ENCODE data around the gene TDRD12. TPM values are rescaled to one million over a fixed set of nuclear protein-coding genes. Genes with fewer than 3 reads are reported as not detected.

The TDRD12 gene
- total RNA-seq, 1 experiment from 2014 or later: 1.3 TPM

DNA sequence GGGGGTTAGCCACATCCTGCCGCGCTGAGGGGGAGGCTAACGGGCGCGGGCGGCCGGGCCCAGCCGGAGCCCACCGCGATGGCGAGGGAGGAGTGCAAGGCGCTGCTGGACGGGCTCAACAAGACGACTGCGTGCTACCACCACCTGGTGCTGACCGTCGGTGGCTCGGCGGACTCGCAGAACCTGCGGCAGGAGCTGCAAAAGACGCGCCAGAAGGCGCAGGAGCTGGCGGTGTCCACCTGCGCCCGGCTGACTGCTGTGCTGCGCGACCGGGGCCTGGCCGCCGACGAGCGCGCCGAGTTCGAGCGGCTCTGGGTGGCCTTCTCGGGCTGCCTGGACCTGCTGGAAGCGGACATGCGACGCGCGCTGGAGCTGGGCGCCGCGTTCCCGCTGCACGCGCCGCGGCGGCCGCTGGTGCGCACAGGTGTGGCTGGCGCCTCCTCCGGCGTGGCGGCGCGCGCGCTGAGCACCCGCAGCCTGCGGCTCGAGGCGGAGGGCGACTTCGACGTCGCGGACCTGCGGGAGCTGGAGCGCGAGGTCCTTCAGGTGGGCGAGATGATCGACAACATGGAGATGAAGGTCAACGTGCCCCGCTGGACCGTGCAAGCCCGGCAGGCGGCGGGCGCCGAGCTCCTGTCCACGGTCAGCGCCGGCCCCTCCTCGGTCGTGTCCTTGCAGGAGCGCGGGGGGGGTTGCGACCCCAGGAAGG, 43.2 kb upstream of the TDRD12 start (continued):
- TF ChIP-seq TEAD1 (CRISPR knock-in tag; IDR thresholded peaks at IDR 0.05) (0 out of 2 replicates have a peak, but pooled peaks have one; percentile 39), ZNF138 (CRISPR knock-in tag; conservative IDR thresholded peaks at IDR 0.05) (no peak), GABPB1 (CRISPR knock-in tag; IDR thresholded peaks at IDR 0.05) (no peak), HMGA2 (CRISPR knock-in tag; IDR thresholded peaks at IDR 0.05) (no peak), NFE2L1 (CRISPR knock-in tag; IDR thresholded peaks at IDR 0.05) (no peak), TP53 (CRISPR knock-in tag; IDR thresholded peaks at IDR 0.05) (peak; percentile 84), PRRX2 (CRISPR knock-in tag; IDR thresholded peaks at IDR 0.05) (no peak)
- TF ChIP-seq, protein P1, sequence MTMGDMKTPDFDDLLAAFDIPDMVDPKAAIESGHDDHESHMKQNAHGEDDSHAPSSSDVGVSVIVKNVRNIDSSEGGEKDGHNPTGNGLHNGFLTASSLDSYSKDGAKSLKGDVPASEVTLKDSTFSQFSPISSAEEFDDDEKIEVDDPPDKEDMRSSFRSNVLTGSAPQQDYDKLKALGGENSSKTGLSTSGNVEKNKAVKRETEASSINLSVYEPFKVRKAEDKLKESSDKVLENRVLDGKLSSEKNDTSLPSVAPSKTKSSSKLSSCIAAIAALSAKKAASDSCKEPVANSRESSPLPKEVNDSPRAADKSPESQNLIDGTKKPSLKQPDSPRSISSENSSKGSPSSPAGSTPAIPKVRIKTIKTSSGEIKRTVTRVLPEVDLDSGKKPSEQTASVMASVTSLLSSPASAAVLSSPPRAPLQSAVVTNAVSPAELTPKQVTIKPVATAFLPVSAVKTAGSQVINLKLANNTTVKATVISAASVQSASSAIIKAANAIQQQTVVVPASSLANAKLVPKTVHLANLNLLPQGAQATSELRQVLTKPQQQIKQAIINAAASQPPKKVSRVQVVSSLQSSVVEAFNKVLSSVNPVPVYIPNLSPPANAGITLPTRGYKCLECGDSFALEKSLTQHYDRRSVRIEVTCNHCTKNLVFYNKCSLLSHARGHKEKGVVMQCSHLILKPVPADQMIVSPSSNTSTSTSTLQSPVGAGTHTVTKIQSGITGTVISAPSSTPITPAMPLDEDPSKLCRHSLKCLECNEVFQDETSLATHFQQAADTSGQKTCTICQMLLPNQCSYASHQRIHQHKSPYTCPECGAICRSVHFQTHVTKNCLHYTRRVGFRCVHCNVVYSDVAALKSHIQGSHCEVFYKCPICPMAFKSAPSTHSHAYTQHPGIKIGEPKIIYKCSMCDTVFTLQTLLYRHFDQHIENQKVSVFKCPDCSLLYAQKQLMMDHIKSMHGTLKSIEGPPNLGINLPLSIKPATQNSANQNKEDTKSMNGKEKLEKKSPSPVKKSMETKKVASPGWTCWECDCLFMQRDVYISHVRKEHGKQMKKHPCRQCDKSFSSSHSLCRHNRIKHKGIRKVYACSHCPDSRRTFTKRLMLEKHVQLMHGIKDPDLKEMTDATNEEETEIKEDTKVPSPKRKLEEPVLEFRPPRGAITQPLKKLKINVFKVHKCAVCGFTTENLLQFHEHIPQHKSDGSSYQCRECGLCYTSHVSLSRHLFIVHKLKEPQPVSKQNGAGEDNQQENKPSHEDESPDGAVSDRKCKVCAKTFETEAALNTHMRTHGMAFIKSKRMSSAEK (CRISPR knock-in tag; IDR thresholded peaks at IDR 0.05; ENCODE audit: borderline replicate concordance): no peak
- TF ChIP-seq, protein P2, sequence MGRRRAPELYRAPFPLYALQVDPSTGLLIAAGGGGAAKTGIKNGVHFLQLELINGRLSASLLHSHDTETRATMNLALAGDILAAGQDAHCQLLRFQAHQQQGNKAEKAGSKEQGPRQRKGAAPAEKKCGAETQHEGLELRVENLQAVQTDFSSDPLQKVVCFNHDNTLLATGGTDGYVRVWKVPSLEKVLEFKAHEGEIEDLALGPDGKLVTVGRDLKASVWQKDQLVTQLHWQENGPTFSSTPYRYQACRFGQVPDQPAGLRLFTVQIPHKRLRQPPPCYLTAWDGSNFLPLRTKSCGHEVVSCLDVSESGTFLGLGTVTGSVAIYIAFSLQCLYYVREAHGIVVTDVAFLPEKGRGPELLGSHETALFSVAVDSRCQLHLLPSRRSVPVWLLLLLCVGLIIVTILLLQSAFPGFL (CRISPR knock-in tag; IDR thresholded peaks at IDR 0.05; ENCODE audit: borderline replicate concordance): no peak
- TF ChIP-seq, protein P3, sequence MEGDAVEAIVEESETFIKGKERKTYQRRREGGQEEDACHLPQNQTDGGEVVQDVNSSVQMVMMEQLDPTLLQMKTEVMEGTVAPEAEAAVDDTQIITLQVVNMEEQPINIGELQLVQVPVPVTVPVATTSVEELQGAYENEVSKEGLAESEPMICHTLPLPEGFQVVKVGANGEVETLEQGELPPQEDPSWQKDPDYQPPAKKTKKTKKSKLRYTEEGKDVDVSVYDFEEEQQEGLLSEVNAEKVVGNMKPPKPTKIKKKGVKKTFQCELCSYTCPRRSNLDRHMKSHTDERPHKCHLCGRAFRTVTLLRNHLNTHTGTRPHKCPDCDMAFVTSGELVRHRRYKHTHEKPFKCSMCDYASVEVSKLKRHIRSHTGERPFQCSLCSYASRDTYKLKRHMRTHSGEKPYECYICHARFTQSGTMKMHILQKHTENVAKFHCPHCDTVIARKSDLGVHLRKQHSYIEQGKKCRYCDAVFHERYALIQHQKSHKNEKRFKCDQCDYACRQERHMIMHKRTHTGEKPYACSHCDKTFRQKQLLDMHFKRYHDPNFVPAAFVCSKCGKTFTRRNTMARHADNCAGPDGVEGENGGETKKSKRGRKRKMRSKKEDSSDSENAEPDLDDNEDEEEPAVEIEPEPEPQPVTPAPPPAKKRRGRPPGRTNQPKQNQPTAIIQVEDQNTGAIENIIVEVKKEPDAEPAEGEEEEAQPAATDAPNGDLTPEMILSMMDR (IDR thresholded peaks at IDR 0.05): no peak
- TF ChIP-seq, protein P4, sequence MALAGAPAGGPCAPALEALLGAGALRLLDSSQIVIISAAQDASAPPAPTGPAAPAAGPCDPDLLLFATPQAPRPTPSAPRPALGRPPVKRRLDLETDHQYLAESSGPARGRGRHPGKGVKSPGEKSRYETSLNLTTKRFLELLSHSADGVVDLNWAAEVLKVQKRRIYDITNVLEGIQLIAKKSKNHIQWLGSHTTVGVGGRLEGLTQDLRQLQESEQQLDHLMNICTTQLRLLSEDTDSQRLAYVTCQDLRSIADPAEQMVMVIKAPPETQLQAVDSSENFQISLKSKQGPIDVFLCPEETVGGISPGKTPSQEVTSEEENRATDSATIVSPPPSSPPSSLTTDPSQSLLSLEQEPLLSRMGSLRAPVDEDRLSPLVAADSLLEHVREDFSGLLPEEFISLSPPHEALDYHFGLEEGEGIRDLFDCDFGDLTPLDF (CRISPR knock-in tag; IDR thresholded peaks at IDR 0.05): no peak

DNA sequence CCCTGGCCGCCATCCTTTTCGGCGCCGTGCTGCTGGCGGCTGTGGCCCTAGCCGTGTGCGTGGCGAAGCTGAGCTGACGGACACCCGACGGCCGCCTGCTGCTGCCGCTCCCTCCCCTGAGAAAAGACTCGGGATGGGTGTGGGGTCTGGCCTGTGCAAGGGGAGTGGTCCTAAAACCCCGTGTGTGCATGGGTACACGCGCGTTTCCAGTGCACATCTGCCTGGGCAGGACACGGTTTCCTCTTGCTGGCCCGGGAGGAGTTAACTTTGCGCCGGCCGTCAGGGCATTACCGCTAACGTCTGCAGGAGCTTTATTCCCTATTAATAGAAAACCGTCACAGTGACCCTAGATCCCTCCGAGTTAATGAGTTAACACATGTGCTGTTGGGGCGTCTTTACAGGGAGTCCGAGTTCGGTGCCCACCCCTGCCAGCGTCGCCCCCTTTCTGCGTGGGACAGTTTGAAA, 42.6 kb upstream of the TDRD12 start:
- ChIA-PET CTCF (interaction anchor here (0.5 to 3.9 kb wide), 5 partner anchors 13 to 76 kb away, joined by 3 to 15 read pairs (median 4); partner anchors contain the start of gene NUDT19), POLR2A (interaction anchor here (0.6 to 0.7 kb wide), 3 partner anchors 272 to 500 kb away, joined by 3 to 7 read pairs (median 4); partner anchors contain the start of gene DPY19L3)
- ATAC-seq: no peak
- no peaks in the 10 kb centered on the region; the same call in 1 of the 2 replicates for H3K36me3 Mint-ChIP-seq
- H3K27ac Mint-ChIP-seq: no peak overlapping the region
- peak; percentile 17 for DNase-seq (ENCODE audit: low spot score)
- peak overlapping the region; percentile 52 for H3K4me3 Mint-ChIP-seq
- H3K27me3 Mint-ChIP-seq (ENCODE audit: low read depth): peaks cover 41% of the 10 kb centered on the region
- no peaks in the 10 kb centered on the region for H3K9me3 Mint-ChIP-seq
- H3K4me1 Mint-ChIP-seq: peaks cover 23% of the 10 kb centered on the region
- no peak for TF ChIP-seq ZNF232 (CRISPR knock-in tag; IDR thresholded peaks at IDR 0.05)
- TF ChIP-seq TCF7 (CRISPR knock-in tag; IDR thresholded peaks at IDR 0.05; ENCODE audit: low read depth): no peak
- no peak for TF ChIP-seq TEAD1 (CRISPR knock-in tag; IDR thresholded peaks at IDR 0.05)
- TF ChIP-seq, protein P5, sequence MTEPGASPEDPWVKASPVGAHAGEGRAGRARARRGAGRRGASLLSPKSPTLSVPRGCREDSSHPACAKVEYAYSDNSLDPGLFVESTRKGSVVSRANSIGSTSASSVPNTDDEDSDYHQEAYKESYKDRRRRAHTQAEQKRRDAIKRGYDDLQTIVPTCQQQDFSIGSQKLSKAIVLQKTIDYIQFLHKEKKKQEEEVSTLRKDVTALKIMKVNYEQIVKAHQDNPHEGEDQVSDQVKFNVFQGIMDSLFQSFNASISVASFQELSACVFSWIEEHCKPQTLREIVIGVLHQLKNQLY (CRISPR knock-in tag; IDR thresholded peaks at IDR 0.05): no peak
- TF ChIP-seq, protein P4 (CRISPR knock-in tag; IDR thresholded peaks at IDR 0.05): no peak
- TF ChIP-seq GABPB1 (CRISPR knock-in tag; IDR thresholded peaks at IDR 0.05): no peak
- TF ChIP-seq NR2C2 (CRISPR knock-in tag; IDR thresholded peaks at IDR 0.05): no peak
- TF ChIP-seq FOXK1 (CRISPR knock-in tag; IDR thresholded peaks at IDR 0.05): no peak
- TF ChIP-seq GTF2I (CRISPR knock-in tag; conservative IDR thresholded peaks at IDR 0.05): no peak
- TF ChIP-seq, protein P3 (IDR thresholded peaks at IDR 0.05): no peak
